H1 (cell line): ENCODE results near the gene POU6F2. TPM values are rescaled to one million over a fixed set of nuclear protein-coding genes. Genes with fewer than 3 reads are reported as not detected.

ENCODE experiments used
- RFX5 ChIP-seq: IDR thresholded peaks from 2 replicates; pipeline ENCODE4 v1.6.1; 2011; ENCODE audit warnings: low read depth, low read length, improper control_type of control experiment, borderline replicate concordance
- SAP30 ChIP-seq: fragments of 300-600 bp; sonication (generic); IDR thresholded peaks from 2 replicates; pipeline ENCODE4 v1.7.1; 2012; ENCODE audit warnings: low read length, moderate library complexity, mild to moderate bottlenecking, inconsistent platforms; ENCODE audit not compliant: insufficient read depth, insufficient replicate concordance
- polyA plus RNA-seq, 7 experiments: library from polyadenylated mRNA; depleted of rRNA in 3 of 7; stranded (reverse) in 5 of 7; unstranded in 2 of 7; fragments of >200 nt in 5 of 7; fragments of 200-250 nt in 2 of 7; gene quantifications; 1 replicate in 5 of 7; 2 replicates in 1 of 7; 4 replicates in 1 of 7; pipeline versions ENCODE4 v1.2.1 to v1.2.3, GENCODE V29; 2011 to 2013; ENCODE audit warnings: missing spikeins in 2 of 7, mixed read lengths in 2 of 7
- total RNA-seq: library from RNA; stranded (reverse); fragmentation: NEBNext Ultra II Directional; extraction: Animal tissue kit (Norgen Biotek cat#: 25700); gene quantifications from 2 replicates; pipeline ENCODE4 v1.2.1, GENCODE V29; 2021

Gene POU6F2
- total and polyA plus RNA-seq, 2 of the 8 experiments (the other 6 are each of a cell fraction or from before 2014, with no cell fraction given): 1.1 to 2.0 TPM

GRCh38 chr7:39187130-39187529 is 209.4 kb downstream of the POU6F2 start (continued):
- no peak for TF ChIP-seq SAP30
- TF ChIP-seq RFX5: no peak
- TF ChIP-seq, all 59 proteins: peak for 0
